WTC11 (cell line): Measurements from ENCODE around the gene DNAH14. TPM values are rescaled to one million over a fixed set of nuclear protein-coding genes. Genes with fewer than 3 reads are reported as not detected.

Experiments
- ATAC-seq: fragments of 200-7000 bp; cut with Tn5 transposase; 2 replicates; pipeline ENCODE4 v1.10.0; 2021; ENCODE audit warnings: mild to moderate bottlenecking, moderate library complexity
- CTCF ChIA-PET: fragments of 300-600 bp; sonication (Branson Sonifier 250); formaldehyde crosslinking; loops from one replicate; lab custom pipeline; 2021; ENCODE audit warnings: antibody characterized with exemption; lab: Charles Lee
- POLR2A ChIA-PET: fragments of 350-600 bp; sonication (Branson Sonifier 250); formaldehyde crosslinking; loops from one replicate; lab custom pipeline; 2021; ENCODE audit warnings: antibody characterized with exemption; lab: Charles Lee
- DNase-seq: peaks from one replicate; pipeline ENCODE4 v3.0.0; 2021; ENCODE audit warnings: low spot score
- H3K27ac Mint-ChIP-seq: 2 replicates; pipeline ENCODE4 v1.8.0; 2021; ENCODE audit warnings: mixed read lengths
- H3K27me3 Mint-ChIP-seq: 2 replicates; pipeline ENCODE4 v1.8.0; 2021; ENCODE audit warnings: low read depth, mild to moderate bottlenecking, moderate library complexity, mixed read lengths
- H3K36me3 Mint-ChIP-seq: 2 replicates; pipeline ENCODE4 v1.8.0; 2021; ENCODE audit warnings: mixed read lengths
- H3K4me1 Mint-ChIP-seq: 2 replicates; pipeline ENCODE4 v1.8.0; 2022; ENCODE audit warnings: mixed read lengths
- H3K4me3 Mint-ChIP-seq: 2 replicates; pipeline ENCODE4 v1.8.0; 2021; ENCODE audit warnings: mild to moderate bottlenecking, moderate library complexity, mixed read lengths
- H3K9me3 Mint-ChIP-seq: 2 replicates; pipeline ENCODE4 v1.8.0; 2021; ENCODE audit warnings: mixed read lengths
- AFF4 ChIP-seq: sonication (generic); formaldehyde crosslinking; IDR thresholded peaks from 2 replicates; pipeline ENCODE4 v1.8.1; 2023; ENCODE audit warnings: mild to moderate bottlenecking, missing genetic modification reagents, borderline replicate concordance
- ATF2 ChIP-seq: sonication (generic); formaldehyde crosslinking; IDR thresholded peaks from 2 replicates; pipeline ENCODE4 v1.8.1; 2022; ENCODE audit warnings: low read depth, missing genetic modification reagents, borderline replicate concordance
- CTCF ChIP-seq: fragments of 200-600 bp; IDR thresholded peaks from 2 replicates; pipeline ENCODE4 v1.8.0; 2022; ENCODE audit warnings: antibody characterized with exemption
- ELF4 ChIP-seq: sonication (generic); formaldehyde crosslinking; IDR thresholded peaks from 2 replicates; pipeline ENCODE4 v1.8.1; 2022; ENCODE audit warnings: low read depth, mild to moderate bottlenecking, moderate library complexity, missing genetic modification reagents
- GABPB1 ChIP-seq: sonication (generic); formaldehyde crosslinking; IDR thresholded peaks from 2 replicates; pipeline ENCODE4 v1.8.1; 2023; ENCODE audit warnings: mild to moderate bottlenecking, missing genetic modification reagents
- HMGXB4 ChIP-seq: sonication (generic); formaldehyde crosslinking; IDR thresholded peaks from 2 replicates; pipeline ENCODE4 v1.8.1; 2023; ENCODE audit warnings: mild to moderate bottlenecking, moderate library complexity, missing genetic modification reagents
- JAZF1 ChIP-seq: fragments of 250-450 bp; sonication (Bioruptor Pico); IDR thresholded peaks from 2 replicates; pipeline ENCODE4 v1.9.0; 2021; ENCODE audit warnings: moderate library complexity, mild to moderate bottlenecking, inconsistent platforms
- NFYB ChIP-seq: sonication (generic); formaldehyde crosslinking; conservative IDR thresholded peaks from 2 replicates; pipeline ENCODE4 v1.8.0; 2022; ENCODE audit warnings: low read depth, missing genetic modification reagents
- NR3C1 ChIP-seq: sonication (generic); formaldehyde crosslinking; conservative IDR thresholded peaks from 2 replicates; pipeline ENCODE4 v1.8.1; 2023; ENCODE audit warnings: low read depth, mild to moderate bottlenecking, missing genetic modification reagents
- PRDM15 ChIP-seq: sonication (generic); formaldehyde crosslinking; IDR thresholded peaks from 2 replicates; pipeline ENCODE4 v1.8.0; 2022; ENCODE audit warnings: missing genetic modification reagents
- PRRX2 ChIP-seq: fragments of 250-450 bp; sonication (Bioruptor Pico); IDR thresholded peaks from 2 replicates; pipeline ENCODE4 v1.8.0; 2021; ENCODE audit warnings: mild to moderate bottlenecking
- SOX15 ChIP-seq: fragments of 250-450 bp; sonication (Bioruptor Pico); IDR thresholded peaks from 2 replicates; pipeline ENCODE4 v1.9.0; 2021; ENCODE audit warnings: mild to moderate bottlenecking
- SP1 ChIP-seq: sonication (generic); formaldehyde crosslinking; conservative IDR thresholded peaks from 2 replicates; pipeline ENCODE4 v1.8.1; 2022; ENCODE audit warnings: missing genetic modification reagents
- USF1 ChIP-seq: sonication (generic); formaldehyde crosslinking; IDR thresholded peaks from 2 replicates; pipeline ENCODE4 v1.8.0; 2022; ENCODE audit warnings: mild to moderate bottlenecking, missing genetic modification reagents
- ZNF423 ChIP-seq: fragments of 250-450 bp; sonication (Bioruptor Pico); IDR thresholded peaks from 2 replicates; pipeline ENCODE4 v2.1.2; 2022; ENCODE audit warnings: mild to moderate bottlenecking, moderate library complexity
- total RNA-seq: library from RNA; stranded (reverse); gene quantifications from 3 replicates; pipeline ENCODE4 v1.2.3, GENCODE V29; 2021

The DNAH14 gene
- total RNA-seq, 1 experiment from 2014 or later: 34.1 TPM

GRCh38 chr1:225338545-225338944 is 409.1 kb downstream of the DNAH14 start:
- ATAC-seq: no peak
- no peak overlapping the region for H3K4me3 Mint-ChIP-seq
- H3K9me3 Mint-ChIP-seq: no peaks in the 10 kb centered on the region
- POLR2A ChIA-PET: no interaction called here
- no peak overlapping the region for H3K27ac Mint-ChIP-seq
- no peaks in the 10 kb centered on the region for H3K4me1 Mint-ChIP-seq
- CTCF ChIA-PET: no interaction called here
- H3K36me3 Mint-ChIP-seq: no peaks in the 10 kb centered on the region
- no peaks in the 10 kb centered on the region for H3K27me3 Mint-ChIP-seq
- TF ChIP-seq ATF2 (CRISPR knock-in tag) (no peak), ZNF423 (CRISPR knock-in tag) (no peak), AFF4 (no peak), JAZF1 (CRISPR knock-in tag) (no peak), ELF4 (no peak), NR3C1 (no peak), PRDM15 (no peak), SOX15 (CRISPR knock-in tag) (no peak), SP1 (CRISPR knock-in tag) (no peak), USF1 (no peak), CTCF (no peak), HMGXB4 (CRISPR knock-in tag) (no peak), GABPB1 (CRISPR knock-in tag) (no peak), NFYB (CRISPR knock-in tag) (no peak), PRRX2 (CRISPR knock-in tag) (no peak)
- no peak for DNase-seq
